ENCODE data around the gene TP63.

DNA sequence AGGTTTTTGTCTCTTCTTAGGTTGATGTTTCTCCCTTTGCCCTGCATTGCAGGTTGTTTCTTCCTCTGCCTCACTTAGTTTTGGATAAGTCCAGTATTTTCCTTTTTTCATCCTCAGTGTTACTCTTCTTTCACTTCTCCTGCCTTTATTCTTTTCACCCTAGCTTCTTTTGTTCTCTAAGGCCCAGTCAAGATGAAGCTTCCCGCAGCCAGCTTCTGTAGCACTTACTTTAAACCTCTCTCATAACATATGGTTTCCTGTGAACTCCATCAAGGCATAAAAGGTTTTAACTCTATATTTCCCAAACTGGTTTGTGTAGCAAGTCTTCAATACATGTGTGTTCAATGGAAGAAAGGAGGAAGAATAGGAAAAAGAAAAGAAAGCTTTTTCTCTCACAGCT lies 54.1 kb downstream of the TP63 start:
- no peak for TF ChIP-seq GABPA (IDR thresholded peaks at IDR 0.05; ENCODE audit: low read depth)
- TF ChIP-seq, protein P1, sequence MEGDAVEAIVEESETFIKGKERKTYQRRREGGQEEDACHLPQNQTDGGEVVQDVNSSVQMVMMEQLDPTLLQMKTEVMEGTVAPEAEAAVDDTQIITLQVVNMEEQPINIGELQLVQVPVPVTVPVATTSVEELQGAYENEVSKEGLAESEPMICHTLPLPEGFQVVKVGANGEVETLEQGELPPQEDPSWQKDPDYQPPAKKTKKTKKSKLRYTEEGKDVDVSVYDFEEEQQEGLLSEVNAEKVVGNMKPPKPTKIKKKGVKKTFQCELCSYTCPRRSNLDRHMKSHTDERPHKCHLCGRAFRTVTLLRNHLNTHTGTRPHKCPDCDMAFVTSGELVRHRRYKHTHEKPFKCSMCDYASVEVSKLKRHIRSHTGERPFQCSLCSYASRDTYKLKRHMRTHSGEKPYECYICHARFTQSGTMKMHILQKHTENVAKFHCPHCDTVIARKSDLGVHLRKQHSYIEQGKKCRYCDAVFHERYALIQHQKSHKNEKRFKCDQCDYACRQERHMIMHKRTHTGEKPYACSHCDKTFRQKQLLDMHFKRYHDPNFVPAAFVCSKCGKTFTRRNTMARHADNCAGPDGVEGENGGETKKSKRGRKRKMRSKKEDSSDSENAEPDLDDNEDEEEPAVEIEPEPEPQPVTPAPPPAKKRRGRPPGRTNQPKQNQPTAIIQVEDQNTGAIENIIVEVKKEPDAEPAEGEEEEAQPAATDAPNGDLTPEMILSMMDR (IDR thresholded peaks at IDR 0.05; ENCODE audit: insufficient read depth, low read length), result no peak
